NK-92 treated with Interleukin-12 subunit alpha and Interleukin-12 subunit beta, amount 100 ng/mL, for 24 hours (cell line): ENCODE data around the gene COL19A1.
"Not testable (repeated sequence)": the region's sequence is repeated elsewhere in the genome, so short reads cannot be mapped to it uniquely, and the experiment has no call there.

ENCODE experiments used
- DNase-seq: peaks from one replicate; lab custom pipeline; 2025; lab: John Stamatoyannopoulos, UW

Gene COL19A1

DNA sequence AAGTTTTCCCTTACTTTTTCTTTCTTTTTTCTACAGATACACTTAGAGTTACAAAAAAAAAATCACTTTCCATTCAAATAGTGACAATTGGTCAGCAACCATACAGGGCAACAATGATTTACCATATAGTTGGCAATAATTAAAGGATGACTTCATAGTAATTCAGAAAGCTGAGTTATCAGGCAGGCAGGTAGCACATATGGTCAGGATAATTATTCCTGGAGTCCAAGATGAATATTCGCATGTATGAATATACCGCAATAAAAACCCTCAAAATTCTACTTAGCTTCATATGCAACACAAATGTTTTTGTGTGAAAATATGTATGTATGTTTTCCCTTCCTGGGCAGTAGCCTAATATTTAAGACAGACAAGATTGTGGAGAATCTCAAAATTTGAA, 34.5 kb downstream of the COL19A1 start:
- DNase-seq, result no peak

- DNase-seq, result no peak
Observed at GRCh38 chr6:69901361-69901760, 35.0 kb downstream of the COL19A1 start.

DNA sequence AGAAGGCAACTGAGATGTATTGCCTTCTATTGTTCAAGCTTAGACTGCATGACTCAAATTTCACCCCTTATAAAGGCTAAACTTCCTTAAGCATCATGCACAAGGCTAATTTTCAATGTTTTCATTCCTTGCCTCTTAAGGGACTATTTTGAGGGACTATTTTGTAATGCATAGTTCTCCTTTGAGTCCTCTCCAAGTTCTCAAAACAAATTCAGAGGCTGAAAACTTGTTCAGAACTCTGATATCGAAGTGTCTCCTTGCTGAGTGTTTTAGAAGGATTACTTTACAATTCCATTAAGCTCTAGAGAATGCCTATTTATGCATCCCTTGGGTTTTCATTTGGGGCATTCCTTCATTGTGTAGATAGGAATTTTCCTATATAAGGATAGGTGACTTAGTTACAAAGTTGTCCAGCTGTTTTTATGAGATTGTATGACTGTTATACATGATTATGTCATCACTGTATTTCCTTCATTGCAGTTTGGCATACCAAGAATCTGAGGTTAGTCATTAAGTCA, 41.7 kb downstream of the COL19A1 start:
- no peak for DNase-seq

DNA sequence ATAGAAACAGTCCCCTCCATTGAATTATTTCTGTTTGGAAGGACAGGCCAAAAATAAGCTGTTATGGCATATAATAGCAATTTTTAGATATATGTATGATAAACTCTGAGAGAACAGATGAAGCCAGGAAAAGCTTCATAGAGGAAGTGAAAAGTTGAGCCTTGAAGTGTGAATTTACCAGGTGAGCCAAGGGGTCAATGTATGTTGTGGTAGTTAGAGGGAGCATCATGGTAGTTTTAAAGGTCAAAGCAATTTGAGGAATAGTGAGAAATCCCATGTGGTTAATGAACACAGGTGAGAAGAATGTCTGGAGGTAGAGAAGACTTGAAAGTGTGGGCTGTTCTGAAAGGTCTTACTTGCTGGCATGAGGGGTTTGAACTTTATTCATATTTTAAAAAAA, 47.0 kb downstream of the COL19A1 start:
- DNase-seq, result no peak

DNA sequence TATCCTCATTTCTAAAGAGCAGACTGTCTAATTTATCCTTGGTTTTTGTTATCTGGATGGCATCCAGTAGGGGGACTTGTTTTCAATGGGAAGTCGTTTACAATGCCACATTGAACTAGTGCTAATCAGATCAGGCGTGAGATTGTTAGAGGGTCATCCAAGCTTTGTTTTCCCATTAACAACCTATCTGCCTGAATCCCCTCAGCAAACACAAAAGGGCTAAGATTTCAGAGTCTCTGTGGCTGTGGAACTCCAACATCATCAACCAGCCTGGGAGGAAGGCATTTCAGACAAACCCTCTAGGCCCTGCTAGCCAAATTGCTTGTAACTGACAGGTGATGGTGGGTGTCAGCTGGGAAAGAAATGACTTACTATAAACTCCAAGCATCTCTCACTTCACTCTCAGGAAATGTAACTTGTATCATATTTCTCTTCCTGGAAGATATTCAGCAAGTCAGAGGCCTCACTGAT, 47.7 kb downstream of the COL19A1 start:
- DNase-seq, result no peak

DNA sequence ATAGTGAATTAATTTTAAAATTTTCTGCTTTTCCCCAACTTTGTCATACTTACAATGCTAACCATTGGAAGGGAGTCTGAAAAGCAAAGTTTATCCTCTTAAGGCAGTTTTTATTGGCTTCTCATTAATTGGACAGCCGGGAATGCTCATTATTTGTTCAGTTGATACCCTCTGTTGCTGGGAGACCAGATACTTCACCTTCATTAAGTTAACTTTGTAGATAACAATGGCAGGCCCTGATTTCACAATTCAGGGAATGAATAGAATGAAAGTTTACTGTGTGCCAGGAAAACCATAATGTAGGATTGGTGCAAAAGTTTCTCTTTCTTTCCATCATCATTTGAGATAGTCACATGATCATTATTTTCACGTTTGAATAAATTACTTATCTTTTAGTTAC, 49.0 kb downstream of the COL19A1 start:
- no peak for DNase-seq

DNA sequence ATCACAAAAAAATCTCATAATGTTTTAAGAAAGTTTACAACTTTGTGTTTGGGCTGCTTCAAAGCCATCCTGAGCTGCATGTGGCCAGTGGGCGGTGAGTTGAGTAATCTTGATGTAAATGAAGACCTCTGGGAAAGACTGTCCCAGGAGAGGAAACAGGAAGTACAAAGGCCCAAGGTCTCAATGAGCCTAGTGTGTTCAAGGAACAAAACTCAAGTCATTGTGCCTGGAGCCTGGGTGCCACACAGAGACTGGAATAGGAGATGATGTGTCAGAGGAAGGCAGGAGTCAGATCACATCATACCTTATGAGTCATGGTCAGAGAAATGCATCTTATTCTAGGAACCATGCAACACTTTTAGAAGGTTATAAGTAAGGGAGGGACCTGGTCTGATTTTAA, 51.5 kb downstream of the COL19A1 start:
- no peak for DNase-seq

GRCh38 chr6:69918813-69919475, 52.6 kb downstream of the COL19A1 start:
- no peak for DNase-seq

GRCh38 chr6:69921066-69921465, 54.7 kb downstream of the COL19A1 start:
- DNase-seq, result not testable (repeated sequence)

DNA sequence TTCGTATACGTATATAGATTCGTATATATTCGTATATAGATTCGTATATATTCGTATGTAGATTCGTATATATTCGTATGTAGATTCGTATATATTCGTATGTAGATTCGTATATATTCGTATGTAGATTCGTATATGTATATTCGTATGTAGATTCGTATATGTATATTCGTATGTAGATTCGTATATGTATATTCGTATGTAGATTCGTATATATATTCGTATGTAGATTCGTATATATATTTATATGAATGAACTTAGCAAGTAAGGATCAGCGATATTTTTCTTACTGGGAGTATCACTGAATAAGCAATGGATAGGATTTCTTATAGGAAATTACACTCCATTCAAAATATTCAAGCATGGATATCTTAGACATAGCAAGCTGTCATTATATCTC, 55.3 kb downstream of the COL19A1 start:
- DNase-seq, result not testable (repeated sequence)

DNA sequence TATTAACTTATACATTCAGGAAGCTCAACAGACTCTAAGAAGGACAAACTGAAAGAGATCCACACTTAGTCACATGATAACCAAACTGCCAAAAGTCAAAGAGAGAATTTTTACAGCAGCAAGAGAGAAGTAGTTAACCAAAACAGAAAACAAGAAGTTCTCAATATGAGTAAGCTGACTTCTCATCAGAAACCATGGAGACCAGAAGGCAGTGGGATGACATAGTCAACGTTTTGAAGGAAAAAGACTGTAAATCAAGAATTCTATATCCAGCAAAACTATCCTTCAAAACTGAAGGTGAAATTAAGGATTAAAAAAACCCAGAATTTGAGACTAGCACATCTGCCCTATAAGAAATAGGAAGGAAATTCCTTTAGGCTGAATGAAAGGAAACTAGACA, 60.4 kb downstream of the COL19A1 start:
- DNase-seq, result no peak

GRCh38 chr6:69933239-69933638, 66.9 kb downstream of the COL19A1 start:
- DNase-seq, result no peak

GRCh38 chr6:69935079-69935478, 68.7 kb downstream of the COL19A1 start:
- no peak for DNase-seq

DNA sequence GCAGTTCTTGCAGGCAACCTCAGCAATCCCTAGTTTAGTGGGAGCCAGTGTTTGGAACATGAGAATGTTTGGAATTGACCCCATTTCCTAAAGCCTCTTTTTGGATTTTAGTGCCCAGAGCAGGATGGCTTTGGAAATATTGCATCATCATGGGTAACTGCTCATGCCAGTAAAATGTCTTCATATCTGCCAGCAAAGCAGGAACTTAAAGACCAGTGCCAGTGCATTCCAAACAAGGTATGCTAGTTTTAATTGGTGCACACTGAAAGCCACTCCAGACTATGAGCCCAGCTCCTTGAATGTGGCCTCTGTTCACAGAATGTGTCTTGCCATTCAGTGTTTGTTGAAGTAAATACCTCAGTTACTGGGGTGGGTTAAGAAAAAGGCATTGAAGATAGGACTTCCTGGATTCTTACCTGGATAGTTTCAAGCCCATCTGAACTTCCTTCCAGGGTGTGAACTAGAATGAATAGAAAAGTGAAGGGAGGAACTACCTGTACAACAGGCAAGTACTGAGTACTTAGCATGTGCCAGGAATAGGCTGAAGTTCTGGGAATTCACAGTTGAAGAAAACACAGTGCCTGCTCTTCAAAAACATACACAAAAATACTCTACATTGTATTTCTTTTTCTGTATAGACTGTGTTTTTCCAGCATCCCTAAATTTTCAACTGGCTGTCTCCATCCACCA, 70.5 kb downstream of the COL19A1 start:
- DNase-seq, result no peak

DNA sequence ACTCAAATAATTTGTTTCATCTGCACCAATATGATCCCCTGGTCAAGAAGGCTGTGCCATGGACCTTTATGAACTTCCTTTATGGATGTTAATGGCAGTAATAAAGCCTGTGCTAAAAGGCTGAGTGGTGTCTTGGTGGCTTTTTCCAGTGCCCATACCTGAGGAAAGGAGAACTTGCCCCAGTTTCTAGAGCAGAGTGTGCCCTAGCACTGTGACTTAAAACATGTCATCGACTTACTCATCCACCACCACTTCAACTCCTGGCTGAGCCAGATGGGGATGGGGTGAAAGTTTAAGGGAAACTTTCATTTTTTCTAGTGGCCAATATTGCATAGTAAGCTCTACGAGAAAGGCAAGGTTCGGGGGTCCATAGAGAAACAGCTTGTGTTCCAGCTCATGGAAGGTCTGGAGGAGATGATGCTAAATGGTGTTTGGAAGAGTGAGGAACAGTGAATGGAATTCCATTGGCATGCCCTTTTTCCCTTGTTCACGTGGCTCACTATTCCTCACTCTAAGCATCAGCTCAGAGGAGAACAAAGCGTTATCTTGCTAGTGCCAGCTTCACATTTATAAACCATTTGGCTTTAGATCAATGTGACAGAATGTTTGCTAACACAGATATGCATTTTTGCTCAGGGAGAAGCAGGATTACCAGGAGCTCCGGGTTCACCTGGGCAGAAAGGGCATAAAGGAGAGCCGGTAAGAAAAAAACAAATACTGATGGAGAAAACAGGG, 71.2 kb downstream of the COL19A1 start:
- DNase-seq, result no peak

DNA sequence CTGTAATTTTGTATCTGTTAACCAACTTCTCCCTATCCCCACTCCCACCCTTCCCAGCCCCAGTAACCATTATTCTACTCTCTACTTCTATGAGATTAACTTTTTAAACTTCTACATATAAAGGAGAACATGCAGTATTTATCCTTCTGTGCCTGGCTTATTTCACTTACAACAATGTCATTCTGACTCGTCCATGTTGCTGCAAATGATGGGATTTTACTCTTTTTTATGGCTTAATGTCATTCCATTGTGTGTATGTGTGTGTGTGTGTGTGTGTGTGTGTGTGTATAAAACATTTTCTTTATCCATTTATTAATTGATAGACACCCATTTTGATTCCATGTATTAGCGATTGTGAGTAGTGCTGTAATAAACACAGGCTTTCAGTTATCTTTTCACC, 76.1 kb downstream of the COL19A1 start:
- no peak for DNase-seq

GRCh38 chr6:69945192-69945591, 78.8 kb downstream of the COL19A1 start:
- no peak for DNase-seq

- DNase-seq, result no peak
Observed at GRCh38 chr6:69948479-69949114, 82.2 kb downstream of the COL19A1 start.

GRCh38 chr6:69953491-69953890, 87.1 kb downstream of the COL19A1 start:
- DNase-seq, result no peak

DNA sequence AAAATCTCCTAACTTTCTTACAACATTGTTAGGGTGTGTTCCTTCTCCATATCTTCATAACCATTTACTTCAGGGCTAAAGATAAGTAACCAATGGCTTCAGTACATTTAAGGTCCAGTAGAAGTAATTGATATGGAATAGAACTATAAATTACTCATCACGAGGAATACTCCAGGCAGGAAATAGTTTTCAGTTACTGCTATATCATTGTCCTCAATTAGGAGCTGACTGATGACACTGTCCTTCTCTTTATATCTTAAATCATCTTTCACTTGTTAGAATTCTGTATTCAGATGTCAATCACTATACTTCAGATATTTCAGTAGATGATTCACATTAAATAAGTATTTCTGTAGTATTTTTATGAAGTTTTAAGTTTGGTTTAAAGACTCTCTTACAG, 88.4 kb downstream of the COL19A1 start:
- DNase-seq, result no peak

GRCh38 chr6:69957985-69958559, 91.7 kb downstream of the COL19A1 start:
- no peak for DNase-seq

GRCh38 chr6:69958978-69959377, 92.6 kb downstream of the COL19A1 start:
- no peak for DNase-seq
